Forelimb muscle (tissue), 1 donor: ENCODE results near the gene KNOP1. TPM values are rescaled to one million over a fixed set of nuclear protein-coding genes. Genes with fewer than 3 reads are reported as not detected.
"Not testable (repeated sequence)": the region's sequence is repeated elsewhere in the genome, so short reads cannot be mapped to it uniquely, and the experiment has no call there.

Source experiments
- DNase-seq: peaks from one replicate; pipeline ENCODE4 v3.0.0-alpha.2; 2013; ENCODE audit warnings: low read depth
- polyA plus RNA-seq: library from polyadenylated mRNA; unstranded; fragments of 120-200 nt; gene quantifications from one replicate; pipeline ENCODE4 v1.2.1, GENCODE V29; 2013; ENCODE audit not compliant: insufficient read length

The KNOP1 gene
- polyA plus RNA-seq, 1 donor, result 30.6 TPM

- DNase-seq, result no peak
These were observed 25.8 kb upstream of the KNOP1 start for GRCh38 chr16:19743816-19744159.

DNA sequence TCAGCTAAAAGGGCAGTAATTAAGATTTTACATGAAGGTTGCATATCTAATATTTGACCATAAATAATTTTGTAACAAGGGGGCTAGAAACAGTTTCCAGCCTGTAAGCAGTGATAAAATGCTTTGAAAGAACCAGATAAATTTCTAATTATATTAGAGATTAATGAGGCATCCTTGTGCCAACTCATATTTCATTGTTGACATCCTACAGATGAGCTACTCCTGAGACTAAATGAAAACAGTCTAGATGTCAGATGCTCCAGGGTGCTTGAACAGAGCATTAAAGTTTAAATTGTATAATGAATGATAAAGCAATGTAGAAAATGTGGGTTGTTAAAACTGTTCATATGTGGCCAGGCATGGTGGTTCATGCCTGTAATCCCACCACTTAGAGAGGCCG is 23.3 kb upstream of the KNOP1 start:
- no peak for DNase-seq

DNA sequence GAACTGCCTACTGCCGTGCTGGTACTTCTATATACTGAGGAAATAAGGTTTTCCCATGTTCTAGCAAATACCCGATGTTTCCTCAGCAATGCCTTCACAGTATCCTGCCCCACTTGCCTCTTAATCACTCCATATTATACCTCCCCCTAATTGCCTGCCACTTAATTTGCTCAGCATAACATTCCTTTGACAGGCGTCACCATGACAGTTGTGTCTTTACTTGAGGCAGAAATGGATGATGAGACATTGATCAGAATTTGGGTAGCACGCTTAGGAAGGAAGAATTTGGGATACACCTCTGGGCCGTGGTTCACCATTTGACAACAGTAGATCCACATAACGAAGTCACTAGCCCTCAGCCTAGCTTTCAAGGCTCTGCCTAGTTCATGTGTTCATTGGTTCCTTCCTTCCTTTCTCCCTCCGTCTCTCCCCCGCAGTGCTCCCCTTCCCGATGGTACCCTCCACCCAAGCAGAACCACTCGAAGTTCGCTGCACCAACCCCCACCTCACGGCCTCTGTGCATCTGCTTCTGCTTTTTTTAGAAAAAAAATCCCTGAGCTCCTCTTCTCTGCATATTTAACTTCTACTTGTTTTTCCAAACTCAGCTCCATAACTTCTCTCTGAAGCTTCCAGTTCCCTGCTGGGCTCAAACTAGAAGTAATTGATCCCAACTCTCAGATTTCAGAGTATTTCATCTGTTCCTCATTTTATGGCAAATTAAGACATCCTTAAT is 19.4 kb upstream of the KNOP1 start:
- DNase-seq, result no peak

DNA sequence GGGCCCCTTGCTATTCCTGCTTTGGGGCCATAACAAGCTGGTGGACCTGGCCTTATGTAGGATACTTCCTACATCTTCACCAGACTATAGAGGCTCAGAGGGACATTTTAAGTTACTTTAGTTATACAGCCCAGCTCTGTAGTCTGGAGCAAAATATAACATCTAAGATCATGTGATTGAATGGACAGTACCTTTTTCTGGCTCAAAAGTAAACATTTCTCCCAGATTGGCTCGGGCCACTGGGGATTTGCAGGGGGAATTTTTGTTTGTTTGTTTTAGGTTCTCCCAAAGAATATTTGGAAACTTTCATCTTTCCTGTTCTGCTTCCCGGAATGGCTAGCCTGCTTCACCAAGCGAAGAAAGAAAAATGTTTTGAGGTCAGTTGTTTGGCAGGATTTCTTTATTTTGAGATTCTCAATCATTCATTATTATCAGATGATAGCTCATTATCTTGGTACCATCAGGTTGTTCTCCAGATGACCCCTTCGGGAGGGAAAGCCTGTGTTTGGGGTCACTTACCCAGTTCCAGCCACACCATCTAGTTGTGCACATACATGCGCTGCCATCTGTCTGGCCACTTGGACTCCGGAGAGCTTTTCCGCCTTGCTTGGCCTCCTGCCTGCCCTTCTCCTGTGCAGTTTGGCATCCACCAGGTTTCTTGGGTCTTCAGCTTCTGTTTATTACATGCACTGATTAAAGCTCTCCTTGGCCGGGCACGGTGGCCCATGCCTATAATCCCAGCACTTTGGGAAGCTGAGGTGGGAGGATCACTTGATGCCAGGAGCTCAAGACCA is 17.2 kb upstream of the KNOP1 start:
- DNase-seq, result no peak

GRCh38 chr16:19733551-19733950 is 15.5 kb upstream of the KNOP1 start:
- no peak for DNase-seq

DNA sequence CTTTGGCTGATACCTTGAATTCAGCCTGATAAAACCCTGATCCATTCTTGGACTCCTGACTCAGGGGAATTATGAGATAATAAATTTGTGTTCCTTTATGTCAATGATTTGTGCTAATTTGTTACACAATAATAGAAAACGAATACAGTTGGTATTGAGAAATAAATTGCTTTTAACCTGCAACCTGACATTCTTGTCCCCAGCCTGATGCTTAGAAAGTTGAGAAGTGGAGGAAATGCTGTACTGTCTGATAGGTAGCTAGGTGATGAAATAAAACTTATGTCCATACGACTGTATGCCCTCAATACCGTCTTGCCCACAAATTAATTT is 10.6 kb upstream of the KNOP1 start:
- no peak for DNase-seq

DNA sequence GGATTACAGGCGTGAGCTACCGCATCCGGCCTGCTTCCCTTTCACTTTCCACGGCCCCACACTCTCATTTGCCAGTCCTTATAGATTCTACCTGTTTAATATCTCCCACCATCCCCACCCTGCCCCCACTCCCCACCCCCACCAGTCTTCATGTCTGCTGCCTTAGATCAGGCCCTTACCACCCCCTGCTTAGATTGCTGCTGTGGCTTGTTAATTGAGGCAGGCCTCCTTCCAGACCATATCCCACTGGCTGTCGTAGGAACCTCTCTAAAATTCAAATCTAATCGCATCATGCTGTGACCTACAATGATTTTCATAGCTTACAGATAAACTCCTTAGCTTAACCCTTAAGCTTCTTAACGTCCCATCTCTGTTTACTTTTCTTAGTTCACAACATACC is 5.0 kb upstream of the KNOP1 start:
- no peak for DNase-seq

GRCh38 chr16:19722269-19722952 is 4.4 kb upstream of the KNOP1 start:
- no peak for DNase-seq

DNA sequence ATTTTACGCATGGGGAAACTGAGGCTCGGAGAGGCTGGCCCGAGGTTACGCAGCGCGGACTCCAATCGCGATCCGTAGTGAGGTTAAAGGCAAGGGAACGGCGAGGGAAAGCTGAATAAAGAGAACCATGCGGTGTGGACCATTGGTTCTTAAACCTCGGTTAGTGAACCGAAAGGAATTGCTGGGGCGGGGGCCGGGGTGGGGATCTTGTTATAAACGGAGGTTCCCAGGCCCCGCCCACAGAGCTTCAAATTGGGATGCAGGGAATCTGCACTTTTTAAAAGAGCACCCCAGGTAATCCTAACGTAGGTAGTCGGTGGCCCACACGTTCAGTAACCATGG is 568 bp upstream of the KNOP1 start:
- no peak for DNase-seq

DNA sequence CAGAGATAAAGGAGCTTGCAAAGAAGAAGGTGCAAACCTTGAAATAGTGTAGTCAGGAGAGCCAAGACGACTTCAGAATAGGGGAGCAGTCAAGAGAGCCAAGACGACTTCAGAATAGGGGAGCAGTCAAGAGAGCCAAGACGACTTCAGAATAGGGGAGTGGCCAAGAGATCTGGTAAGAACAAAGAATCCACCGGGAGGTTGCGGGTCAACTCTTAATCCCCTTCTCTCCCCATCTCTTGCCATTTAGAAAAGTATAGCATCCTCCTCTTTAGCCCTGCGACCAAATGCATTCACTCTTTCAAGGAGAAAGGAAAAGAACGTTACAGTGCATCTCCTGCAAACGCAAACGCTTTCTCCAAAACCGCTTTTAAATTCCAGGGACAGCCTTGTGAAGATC is 713 bp downstream of the KNOP1 start:
- no peak for DNase-seq

DNA sequence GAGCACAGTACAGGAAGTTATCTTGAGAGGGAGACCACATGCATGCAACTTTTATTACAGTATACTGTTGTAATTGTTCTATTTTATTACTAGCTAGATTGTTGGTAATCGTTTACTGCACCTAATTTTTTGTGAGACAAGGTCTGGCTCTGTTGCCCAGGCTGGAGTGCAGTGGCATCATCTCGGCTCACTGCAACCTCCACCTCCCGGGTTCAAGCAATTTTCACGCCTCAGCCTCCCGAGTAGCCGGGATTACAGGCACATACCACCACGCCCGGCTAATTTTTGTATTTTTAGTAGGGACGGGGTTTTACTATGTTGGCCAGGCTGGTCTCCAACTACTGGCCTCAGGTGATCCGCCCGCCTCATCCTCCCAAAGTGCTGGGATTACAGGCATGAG is 1.3 kb downstream of the KNOP1 start:
- DNase-seq, result not testable (repeated sequence)

DNA sequence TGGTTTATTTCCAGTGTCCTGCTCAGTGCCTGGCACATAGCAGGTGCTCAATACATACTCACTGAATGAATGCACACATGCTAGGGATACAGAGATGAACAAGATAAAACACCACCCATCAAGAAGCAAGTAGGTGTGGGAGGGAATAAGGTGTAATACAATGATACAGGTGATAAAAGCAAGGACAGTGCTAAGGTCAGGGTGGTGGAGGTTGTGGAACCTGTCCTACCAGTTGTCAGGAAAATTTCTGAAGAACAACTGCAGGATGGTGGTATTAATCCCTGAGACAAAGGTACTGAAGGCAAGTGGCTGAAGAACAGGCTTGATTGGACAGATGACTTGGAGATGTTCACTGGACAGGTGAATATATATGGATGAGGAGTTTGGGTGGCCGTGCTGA is 1.8 kb downstream of the KNOP1 start:
- no peak for DNase-seq

DNA sequence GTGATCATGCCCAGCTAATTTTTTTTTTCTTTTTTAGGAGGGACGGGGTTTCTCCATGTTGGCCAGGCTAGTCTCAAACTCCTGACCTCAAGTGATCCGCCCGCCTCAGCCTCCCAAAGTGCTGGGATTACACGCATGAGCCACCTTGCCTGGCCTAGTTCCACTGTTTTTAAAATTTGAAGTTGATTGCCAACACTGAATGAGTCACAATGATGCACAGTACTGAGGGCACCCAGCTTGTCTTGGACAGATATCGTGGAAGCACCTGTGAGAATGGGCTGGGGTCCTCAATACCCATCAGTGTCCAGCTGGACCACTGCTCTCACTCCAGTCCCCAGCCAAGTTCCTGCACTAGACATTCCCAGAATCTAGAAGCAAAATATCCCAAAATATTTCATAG is 2.5 kb downstream of the KNOP1 start:
- DNase-seq, result no peak

GRCh38 chr16:19713697-19714096 is 4.3 kb downstream of the KNOP1 start:
- DNase-seq, result no peak

- no peak for DNase-seq
These were observed 5.5 kb downstream of the KNOP1 start for GRCh38 chr16:19712418-19713058.

DNA sequence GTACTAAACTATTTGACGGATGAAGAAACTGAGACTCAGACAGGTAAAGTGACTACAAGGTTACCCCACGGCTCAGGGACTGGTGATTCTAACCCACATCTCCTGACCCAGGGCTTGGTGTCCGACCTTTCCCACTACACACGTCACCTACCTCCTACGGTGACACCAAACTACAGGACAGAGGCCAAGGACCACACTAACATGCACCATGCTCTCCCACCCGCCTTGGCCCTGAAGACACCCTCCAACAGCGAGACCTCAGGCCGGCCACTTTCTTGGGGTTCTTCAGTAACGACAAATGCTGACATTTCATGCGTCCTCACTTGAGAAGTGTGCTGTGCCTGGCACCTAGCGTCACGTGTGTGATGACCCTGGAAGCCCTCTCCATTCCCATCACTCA is 6.4 kb downstream of the KNOP1 start:
- no peak for DNase-seq

GRCh38 chr16:19710991-19711545 is 7.0 kb downstream of the KNOP1 start:
- DNase-seq, result no peak

GRCh38 chr16:19710191-19710908 is 7.7 kb downstream of the KNOP1 start:
- no peak for DNase-seq

GRCh38 chr16:19709381-19710136 is 8.5 kb downstream of the KNOP1 start:
- no peak for DNase-seq

- no peak for DNase-seq
These were observed 9.5 kb downstream of the KNOP1 start for GRCh38 chr16:19708296-19709205.
